ENCODE results near the gene CCDC134. TPM values are rescaled to one million over a fixed set of nuclear protein-coding genes. Genes with fewer than 3 reads are reported as not detected.

Gene CCDC134
- total RNA-seq, 2 experiments from 2014 or later, result 21.0 to 21.6 TPM

DNA sequence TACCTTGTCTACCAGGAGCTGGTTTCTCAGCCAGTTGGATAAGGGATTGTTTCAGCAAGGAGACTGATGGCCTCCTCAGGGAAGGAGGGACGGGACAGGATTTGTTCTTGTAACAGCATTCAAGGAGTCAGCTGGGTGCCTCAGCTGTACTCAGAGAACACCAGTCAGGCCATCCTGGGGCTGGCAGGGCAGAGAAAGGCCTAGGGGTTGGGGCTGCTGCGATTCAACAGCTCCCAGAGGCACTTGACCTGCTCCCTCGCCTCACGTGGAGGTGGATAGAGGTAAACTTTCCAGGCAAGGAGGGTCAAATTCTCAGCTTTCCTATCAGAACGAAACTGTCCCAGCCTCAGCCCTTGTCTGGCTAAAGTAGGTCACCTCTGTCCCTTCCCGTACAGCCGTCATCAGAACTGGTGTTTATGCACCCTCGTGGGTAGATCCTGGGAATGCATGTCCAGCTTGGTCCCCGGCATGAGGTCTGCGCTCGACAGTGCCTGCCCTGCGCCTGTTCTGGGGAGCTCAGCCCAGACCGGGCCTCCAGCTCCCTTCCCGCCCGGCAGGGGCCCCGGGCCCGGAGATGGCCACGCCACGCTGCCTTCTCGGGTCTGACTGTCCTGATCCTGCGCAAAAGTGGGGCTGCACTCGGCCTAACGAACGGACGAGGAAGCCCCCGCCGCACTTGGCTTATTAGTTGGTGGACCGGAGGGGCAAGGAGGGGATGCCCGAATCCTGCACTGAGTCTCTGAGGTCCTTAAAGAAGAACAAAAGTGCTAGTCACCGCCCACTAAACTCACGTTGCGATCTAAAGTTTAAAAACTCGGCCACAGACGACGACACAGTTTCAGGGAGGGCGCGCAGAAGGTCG lies 762 bp upstream of the CCDC134 start:
- Mint-ChIP-seq H3K36me3 (ENCODE audit: low read depth) (peaks cover 15% of the 10 kb centered on the region), H3K27me3 (no peaks in the 10 kb centered on the region), H3K9me3 (no peaks in the 10 kb centered on the region), H3K27ac (peak overlapping the region; percentile 98), H3K4me1 (peaks cover 40% of the 10 kb centered on the region), H3K4me3 (peak overlapping the region; percentile 99)
- CTCF ChIA-PET, result interaction anchor here (0.5 to 4.1 kb wide), 16 partner anchors 9 to 147 kb away, joined by 3 to 38 read pairs (median 6); partner anchors contain the start of genes CENPM and MEI1
- no peak for DNase-seq
- POLR2A ChIA-PET, result interaction anchor here (0.6 to 2.7 kb wide), 6 partner anchors 12 to 593 kb away, joined by 3 to 39 read pairs (median 6); partner anchors contain the start of gene SREBF2

DNA sequence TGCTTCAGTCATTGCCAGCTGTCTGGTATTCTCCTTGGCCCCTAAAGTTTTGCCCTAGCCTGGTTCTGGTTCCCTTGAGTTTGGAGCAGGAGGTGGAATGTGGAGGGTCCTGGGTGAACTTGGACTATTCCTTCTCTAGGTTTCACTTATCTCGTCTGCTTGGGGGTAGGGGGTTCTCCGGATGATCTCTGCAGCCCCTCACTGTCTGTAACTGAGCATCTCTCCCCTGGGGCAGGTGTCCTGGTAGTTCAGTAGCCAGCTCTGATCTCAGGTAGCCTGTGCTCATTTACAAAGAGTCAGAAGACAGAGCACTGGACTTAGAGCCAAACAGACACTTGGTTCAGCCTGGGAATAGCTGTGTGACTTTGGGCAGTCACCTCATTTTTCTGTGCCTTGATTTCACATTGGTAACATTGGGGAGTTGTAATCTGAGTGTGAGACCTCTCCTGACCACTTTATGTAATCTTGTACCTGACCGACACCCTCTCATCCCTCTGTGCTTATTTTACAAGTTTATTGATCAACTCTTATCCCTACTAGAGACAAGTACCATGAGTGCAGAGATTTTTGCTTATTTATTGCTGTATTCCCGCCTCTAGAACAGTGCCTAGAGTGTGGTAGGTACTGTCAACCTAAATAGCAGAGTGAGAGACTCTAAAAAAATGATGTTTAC lies 804 bp downstream of the CCDC134 start:
- peak overlapping the region; percentile 98 for H3K27ac Mint-ChIP-seq
- H3K9me3 Mint-ChIP-seq, result no peaks in the 10 kb centered on the region
- no peak for DNase-seq
- peak overlapping the region; percentile 99 for H3K4me3 Mint-ChIP-seq
- ChIA-PET CTCF (interaction anchor here (0.5 to 4.1 kb wide), 6 partner anchors 12 to 705 kb away, joined by 3 to 38 read pairs (median 6); partner anchors contain the start of gene CENPM), POLR2A (interaction anchor here (0.7 to 2.7 kb wide), 8 partner anchors 14 to 139 kb away, joined by 3 to 39 read pairs (median 3); partner anchors contain the start of gene SREBF2)
- peaks cover 9% of the 10 kb centered on the region for H3K36me3 Mint-ChIP-seq (ENCODE audit: low read depth)
- no peaks in the 10 kb centered on the region for H3K27me3 Mint-ChIP-seq
- H3K4me1 Mint-ChIP-seq, result peaks cover 48% of the 10 kb centered on the region

DNA sequence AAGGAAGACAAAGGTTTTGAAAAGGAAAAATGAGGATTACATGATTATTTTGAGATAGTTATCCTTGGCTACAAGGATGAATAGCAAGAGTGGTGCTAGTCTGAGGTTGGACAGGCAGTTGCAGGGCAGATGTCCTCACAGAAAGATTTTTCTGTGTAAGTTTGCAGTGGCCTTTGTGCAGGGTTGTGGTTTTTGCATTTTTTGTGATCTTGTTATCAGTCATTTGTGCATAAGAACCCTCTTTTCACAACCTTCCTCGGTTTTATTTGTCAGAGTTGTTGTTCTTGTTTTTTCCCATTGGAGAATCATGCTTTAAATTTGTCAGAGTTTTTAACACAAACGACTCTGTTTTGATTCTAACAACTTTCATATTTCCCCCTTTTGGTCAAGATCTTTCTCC lies 1.4 kb downstream of the CCDC134 start:
- Mint-ChIP-seq H3K4me3 (peak overlapping the region; percentile 99), H3K9me3 (no peaks in the 10 kb centered on the region), H3K27ac (peak overlapping the region; percentile 69), H3K4me1 (peaks cover 48% of the 10 kb centered on the region), H3K36me3 (ENCODE audit: low read depth) (peaks cover 9% of the 10 kb centered on the region), H3K27me3 (no peaks in the 10 kb centered on the region)
- ChIA-PET POLR2A (interaction anchor here (2.7 kb wide), 1 partner anchor 21 kb away, joined by 39 read pairs; no protein-coding TSS in a partner anchor), CTCF (interaction anchor here (3.0 to 4.1 kb wide), 2 partner anchors 13 to 21 kb away, joined by 25 to 38 read pairs; no protein-coding TSS in a partner anchor)
- no peak for DNase-seq

DNA sequence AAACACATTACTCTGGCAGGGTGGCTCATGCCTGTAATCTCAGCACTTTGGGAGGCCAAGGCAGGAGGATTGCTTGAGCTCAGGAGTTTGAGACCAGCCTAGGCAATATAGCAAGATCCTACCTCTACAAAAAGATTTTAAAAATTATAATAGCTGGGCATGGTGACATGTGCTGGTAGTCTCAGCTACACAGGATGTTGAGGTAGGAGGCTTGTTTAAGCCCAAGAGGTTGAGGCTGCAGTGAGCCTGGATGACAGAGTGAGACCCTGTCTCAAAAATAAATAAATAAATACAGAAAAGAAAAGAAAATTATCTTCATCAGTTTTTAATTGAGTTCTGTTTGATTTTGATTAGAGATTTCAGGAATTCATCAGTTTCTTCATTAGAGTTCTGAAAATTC lies 5.2 kb downstream of the CCDC134 start:
- DNase-seq, result no peak
- Mint-ChIP-seq H3K9me3 (no peaks in the 10 kb centered on the region), H3K4me3 (no peak overlapping the region), H3K4me1 (peaks cover 35% of the 10 kb centered on the region), H3K27me3 (no peaks in the 10 kb centered on the region), H3K36me3 (ENCODE audit: low read depth) (peaks cover 9% of the 10 kb centered on the region), H3K27ac (no peak overlapping the region)
- POLR2A ChIA-PET, result no interaction called here
- CTCF ChIA-PET, result interaction anchor here (1.0 kb wide), 1 partner anchor 13 kb away, joined by 3 read pairs; no protein-coding TSS in a partner anchor

DNA sequence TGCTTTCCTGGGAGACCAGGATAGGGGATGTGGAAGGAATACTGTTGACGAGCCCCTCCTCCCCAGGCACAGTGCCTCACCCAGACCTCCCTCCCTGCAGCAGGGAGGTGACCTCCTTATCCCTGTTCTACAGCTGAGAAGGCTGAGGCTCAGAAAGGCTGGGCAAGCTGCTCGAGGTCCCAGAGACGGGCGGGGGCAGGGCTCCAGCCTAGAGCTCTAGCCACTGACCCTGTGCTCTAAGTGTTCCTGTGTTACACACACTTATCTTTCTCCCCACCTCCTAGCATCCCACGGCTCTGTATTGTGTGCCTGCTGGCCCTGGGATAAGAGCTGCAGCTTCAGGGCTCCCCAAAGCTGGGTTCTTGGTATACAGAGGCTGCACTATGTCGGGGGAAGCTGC lies 7.9 kb downstream of the CCDC134 start:
- Mint-ChIP-seq H3K9me3 (no peaks in the 10 kb centered on the region), H3K4me1 (peaks cover 17% of the 10 kb centered on the region), H3K27me3 (no peaks in the 10 kb centered on the region), H3K36me3 (ENCODE audit: low read depth) (no peaks in the 10 kb centered on the region), H3K4me3 (no peak overlapping the region), H3K27ac (no peak overlapping the region)
- POLR2A ChIA-PET, result interaction anchor here (0.8 kb wide), 1 partner anchor 27 kb away, joined by 3 read pairs; no protein-coding TSS in a partner anchor
- CTCF ChIA-PET, result interaction anchor here (0.8 to 1.2 kb wide), 4 partner anchors 8 to 132 kb away, joined by 3 read pairs; partner anchors contain the start of gene CCDC134
- DNase-seq, result no peak

DNA sequence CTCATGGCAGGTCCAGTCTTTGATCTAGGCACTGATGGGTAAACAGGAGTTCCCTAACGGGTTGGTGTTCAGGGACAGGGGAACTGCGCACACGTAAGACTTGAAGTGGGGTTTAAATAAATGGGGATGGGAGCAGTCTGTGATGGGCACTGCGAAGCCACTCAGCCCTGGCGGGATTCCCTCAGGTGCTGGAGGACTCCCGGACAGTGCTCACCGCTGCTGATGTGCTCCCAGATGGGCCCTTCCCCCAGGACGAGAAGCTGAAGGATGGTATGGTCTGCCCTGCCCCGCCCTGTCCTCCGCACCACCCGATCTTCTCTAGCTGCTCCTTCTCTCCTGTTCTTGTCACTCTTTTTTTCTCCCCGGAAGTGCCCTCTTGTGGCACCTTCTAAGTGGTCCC lies 9.5 kb downstream of the CCDC134 start:
- Mint-ChIP-seq H3K4me3 (no peak overlapping the region), H3K9me3 (no peaks in the 10 kb centered on the region), H3K36me3 (ENCODE audit: low read depth) (peaks cover 10% of the 10 kb centered on the region), H3K27me3 (no peaks in the 10 kb centered on the region), H3K4me1 (peaks cover 5% of the 10 kb centered on the region), H3K27ac (no peak overlapping the region)
- DNase-seq, result no peak
- ChIA-PET POLR2A (no interaction called here), CTCF (interaction anchor here (2.2 kb wide), 1 partner anchor 10 kb away, joined by 7 read pairs; the partner anchor contains the start of gene CCDC134)

DNA sequence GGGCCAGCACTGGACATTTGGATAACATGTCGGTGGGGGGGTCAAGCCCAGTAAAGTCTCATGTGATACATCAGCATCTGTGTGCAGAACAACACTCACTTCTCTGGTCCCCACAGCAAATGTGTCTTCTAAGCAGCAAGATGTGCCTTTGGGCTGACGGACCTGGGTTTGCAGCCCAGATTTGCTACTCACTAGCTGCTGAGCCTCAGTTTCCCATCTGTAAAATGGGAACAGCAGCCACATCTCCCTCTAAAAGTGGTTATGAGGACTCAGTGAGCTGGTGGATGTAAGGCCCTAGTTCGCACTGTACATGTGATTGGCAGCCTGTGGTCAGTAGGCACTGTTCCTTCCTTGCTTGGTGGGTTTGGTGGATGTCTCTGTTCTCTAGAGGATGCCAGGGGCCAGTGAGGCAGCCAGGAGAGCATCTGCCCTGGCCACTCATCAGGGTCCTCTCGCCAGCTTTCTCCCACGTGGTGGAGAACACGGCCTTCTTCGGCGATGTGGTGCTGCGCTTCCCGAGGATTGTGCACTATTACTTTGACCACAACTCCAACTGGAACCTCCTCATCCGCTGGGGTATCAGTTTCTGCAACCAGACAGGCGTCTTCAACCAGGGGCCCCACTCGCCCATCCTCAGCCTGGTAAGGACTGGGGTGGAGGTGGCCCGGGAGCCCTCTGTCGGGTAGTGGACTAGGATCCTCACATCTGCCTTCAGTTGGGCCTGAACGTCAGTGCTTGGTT lies 12.5 kb downstream of the CCDC134 start:
- no peak overlapping the region for H3K4me3 Mint-ChIP-seq
- no peak for DNase-seq
- CTCF ChIA-PET, result interaction anchor here (1.0 kb wide), 1 partner anchor 10 kb away, joined by 3 read pairs; no protein-coding TSS in a partner anchor
- no peak overlapping the region for H3K27ac Mint-ChIP-seq
- peaks cover 15% of the 10 kb centered on the region for H3K36me3 Mint-ChIP-seq (ENCODE audit: low read depth)
- H3K4me1 Mint-ChIP-seq, result peaks cover 3% of the 10 kb centered on the region
- POLR2A ChIA-PET, result no interaction called here
- H3K27me3 Mint-ChIP-seq, result no peaks in the 10 kb centered on the region
- no peaks in the 10 kb centered on the region for H3K9me3 Mint-ChIP-seq

DNA sequence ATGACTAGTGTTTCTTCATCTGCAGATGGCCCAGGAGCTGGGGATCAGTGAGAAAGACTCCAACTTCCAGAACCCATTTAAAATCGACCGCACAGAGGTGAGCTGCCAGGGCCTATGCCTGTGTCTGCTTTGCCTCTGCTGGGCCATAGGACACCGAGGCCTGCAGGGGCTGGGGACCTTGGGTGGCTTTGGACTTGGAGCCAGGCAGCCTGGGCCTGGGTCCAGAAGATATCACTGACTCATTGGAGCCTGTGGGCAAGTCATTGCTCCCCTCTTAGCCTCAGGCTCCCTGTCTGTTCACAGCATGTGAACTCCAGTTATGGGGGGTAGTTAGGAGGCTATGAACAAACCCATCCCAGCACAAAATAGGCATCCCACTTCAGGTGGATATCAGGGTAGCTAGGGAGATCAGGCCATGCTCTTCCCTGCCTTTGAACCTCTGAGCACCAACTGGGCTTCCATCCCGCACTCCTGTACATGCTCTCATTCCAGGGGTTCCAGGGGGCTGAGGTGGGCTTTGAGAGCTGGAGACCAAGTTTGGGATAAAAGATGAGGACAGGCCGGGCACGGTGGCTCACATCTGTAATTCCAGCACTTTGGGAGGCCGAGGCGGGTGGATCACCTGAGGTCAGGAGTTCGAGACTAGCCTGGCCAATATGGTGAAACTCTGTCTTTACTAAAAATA lies 13.4 kb downstream of the CCDC134 start:
- H3K4me3 Mint-ChIP-seq, result no peak overlapping the region
- CTCF ChIA-PET, result interaction anchor here (1.0 to 1.4 kb wide), 2 partner anchors 9 to 67 kb away, joined by 3 to 5 read pairs; no protein-coding TSS in a partner anchor
- H3K36me3 Mint-ChIP-seq (ENCODE audit: low read depth), result peaks cover 15% of the 10 kb centered on the region
- H3K27ac Mint-ChIP-seq, result no peak overlapping the region
- no peaks in the 10 kb centered on the region for H3K27me3 Mint-ChIP-seq
- DNase-seq, result no peak
- peaks cover 3% of the 10 kb centered on the region for H3K4me1 Mint-ChIP-seq
- H3K9me3 Mint-ChIP-seq, result no peaks in the 10 kb centered on the region
- POLR2A ChIA-PET, result no interaction called here

DNA sequence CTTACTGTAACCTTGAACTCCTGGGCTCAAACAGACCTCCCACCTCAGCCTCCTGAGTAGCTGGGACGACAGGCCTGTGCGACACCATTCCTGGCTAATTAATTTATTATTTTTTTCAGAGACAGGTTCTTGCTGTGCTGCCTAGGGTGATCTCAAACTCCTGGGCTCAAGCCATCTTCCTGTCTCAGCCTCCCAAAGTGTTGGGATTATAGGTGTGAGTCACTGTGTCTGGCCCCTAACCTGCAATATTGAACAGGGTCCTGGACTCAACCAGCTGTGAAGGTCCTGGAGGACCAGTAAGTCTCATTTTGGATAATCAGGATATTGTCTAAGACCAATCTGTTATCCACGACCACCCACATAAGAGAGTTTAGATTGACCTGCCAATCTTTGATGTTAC lies 15.2 kb downstream of the CCDC134 start:
- no peaks in the 10 kb centered on the region for H3K27me3 Mint-ChIP-seq

DNA sequence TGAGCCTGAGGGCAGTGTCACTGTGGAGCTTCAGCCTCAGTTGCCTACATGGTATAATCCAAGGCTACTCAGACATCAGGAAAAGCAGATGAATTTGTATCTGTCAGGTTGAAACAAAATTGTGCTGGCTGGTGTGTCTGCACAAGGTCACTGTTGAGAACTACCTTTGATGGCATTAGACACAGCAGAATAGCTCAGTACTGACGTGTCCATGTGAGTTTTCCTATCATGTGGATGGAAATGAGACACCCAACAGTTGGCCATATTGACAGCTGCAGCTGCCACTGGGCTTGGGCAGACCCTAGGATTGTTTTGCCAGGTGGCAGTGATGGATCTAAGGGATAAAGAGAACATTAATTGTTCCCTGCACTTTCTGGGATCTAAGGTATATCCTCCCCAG lies 15.8 kb downstream of the CCDC134 start:
- Mint-ChIP-seq H3K27ac (no peak overlapping the region), H3K9me3 (no peaks in the 10 kb centered on the region), H3K36me3 (ENCODE audit: low read depth) (peaks cover 15% of the 10 kb centered on the region), H3K4me3 (no peak overlapping the region), H3K27me3 (no peaks in the 10 kb centered on the region), H3K4me1 (peaks cover 3% of the 10 kb centered on the region)
- POLR2A ChIA-PET, result no interaction called here
- CTCF ChIA-PET, result no interaction called here
- no peak for DNase-seq

More for the DNA sequence above, 15.2 kb downstream of the CCDC134 start:
- ChIA-PET CTCF (no interaction called here), POLR2A (no interaction called here)
- no peak overlapping the region for H3K27ac Mint-ChIP-seq
- peaks cover 3% of the 10 kb centered on the region for H3K4me1 Mint-ChIP-seq
- DNase-seq, result no peak
- H3K36me3 Mint-ChIP-seq (ENCODE audit: low read depth), result peaks cover 15% of the 10 kb centered on the region
- no peaks in the 10 kb centered on the region for H3K9me3 Mint-ChIP-seq
- no peak overlapping the region for H3K4me3 Mint-ChIP-seq

DNA sequence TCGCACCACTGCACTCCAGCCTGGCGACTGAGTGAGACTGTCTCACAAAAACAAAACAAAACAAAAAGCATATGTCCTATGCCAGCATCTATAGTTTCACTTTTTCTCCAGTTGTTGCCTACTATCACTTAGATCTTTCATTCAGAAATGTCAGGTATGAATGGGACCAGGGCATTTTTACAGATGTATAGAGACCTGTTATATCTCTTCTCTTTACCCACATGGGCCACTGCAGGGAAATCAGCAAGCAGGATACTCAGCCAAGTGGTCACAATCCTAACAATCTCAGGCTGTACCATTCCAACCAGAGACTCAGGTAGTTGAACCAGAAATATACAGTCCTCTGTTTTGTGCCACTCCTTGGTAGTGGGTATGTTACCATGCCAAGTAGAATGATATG lies 16.4 kb downstream of the CCDC134 start:
- no peak overlapping the region for H3K27ac Mint-ChIP-seq
- H3K9me3 Mint-ChIP-seq, result no peaks in the 10 kb centered on the region
- H3K4me1 Mint-ChIP-seq, result peaks cover 8% of the 10 kb centered on the region
- CTCF ChIA-PET, result no interaction called here
- H3K4me3 Mint-ChIP-seq, result no peak overlapping the region
- peaks cover 15% of the 10 kb centered on the region for H3K36me3 Mint-ChIP-seq (ENCODE audit: low read depth)
- H3K27me3 Mint-ChIP-seq, result no peaks in the 10 kb centered on the region
- POLR2A ChIA-PET, result no interaction called here
- DNase-seq, result no peak

DNA sequence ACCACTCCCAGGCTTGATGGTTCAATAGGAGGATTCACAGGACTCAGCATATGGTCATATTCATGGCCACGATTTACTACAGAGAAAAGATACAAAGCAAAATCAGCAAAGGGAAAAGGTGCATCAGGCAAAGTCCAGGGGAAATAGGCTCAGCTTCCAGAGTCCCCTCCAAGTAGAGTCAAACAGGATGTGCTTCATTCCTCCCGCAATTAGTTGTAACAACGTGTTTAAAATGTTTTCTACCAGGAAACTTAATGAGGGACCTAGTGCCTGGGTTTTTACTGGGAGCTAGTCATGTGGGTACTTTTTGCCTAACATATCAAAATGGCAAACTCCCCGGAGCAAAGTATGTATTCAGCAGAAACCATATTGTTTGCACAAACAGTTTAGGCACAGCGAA lies 17.5 kb downstream of the CCDC134 start:
- peaks cover 15% of the 10 kb centered on the region for H3K36me3 Mint-ChIP-seq (ENCODE audit: low read depth)
- no peak for DNase-seq
- peaks cover 18% of the 10 kb centered on the region for H3K4me1 Mint-ChIP-seq
- no peaks in the 10 kb centered on the region for H3K27me3 Mint-ChIP-seq
- H3K9me3 Mint-ChIP-seq, result no peaks in the 10 kb centered on the region
- ChIA-PET POLR2A (no interaction called here), CTCF (interaction anchor here (1.8 kb wide), 1 partner anchor 11 kb away, joined by 7 read pairs; no protein-coding TSS in a partner anchor)
- H3K4me3 Mint-ChIP-seq, result no peak overlapping the region
- H3K27ac Mint-ChIP-seq, result no peak overlapping the region
